ENCODE results near the gene PDXDC1. TPM values are rescaled to one million over a fixed set of nuclear protein-coding genes. Genes with fewer than 3 reads are reported as not detected.

PDXDC1 gene
- total RNA-seq, 1 experiment from 2014 or later, result 107 TPM

- no peak for TF ChIP-seq ARID4B (CRISPR knock-in tag; IDR thresholded peaks at IDR 0.05; ENCODE audit: borderline replicate concordance)
- no peak for TF ChIP-seq TP53 (CRISPR knock-in tag; IDR thresholded peaks at IDR 0.05)
- TF ChIP-seq JUN (CRISPR knock-in tag; IDR thresholded peaks at IDR 0.05), result no peak
- TF ChIP-seq NFYB (CRISPR knock-in tag; conservative IDR thresholded peaks at IDR 0.05; ENCODE audit: low read depth), result no peak
- TF ChIP-seq, protein P1, sequence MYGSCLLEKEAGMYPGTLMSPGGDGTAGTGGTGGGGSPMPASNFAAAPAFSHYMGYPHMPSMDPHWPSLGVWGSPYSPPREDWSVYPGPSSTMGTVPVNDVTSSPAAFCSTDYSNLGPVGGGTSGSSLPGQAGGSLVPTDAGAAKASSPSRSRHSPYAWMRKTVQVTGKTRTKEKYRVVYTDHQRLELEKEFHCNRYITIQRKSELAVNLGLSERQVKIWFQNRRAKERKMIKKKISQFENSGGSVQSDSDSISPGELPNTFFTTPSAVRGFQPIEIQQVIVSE (CRISPR knock-in tag; IDR thresholded peaks at IDR 0.05; ENCODE audit: borderline replicate concordance), result no peak
These were observed 19.1 kb upstream of the PDXDC1 start (continued) for GRCh38 chr16:14955546-14956231.

GRCh38 chr16:14957576-14958322 lies 17.1 kb upstream of the PDXDC1 start:
- Mint-ChIP-seq H3K4me1 (no peaks in the 10 kb centered on the region), H3K36me3 (no peaks in the 10 kb centered on the region), H3K4me3 (no peak overlapping the region), H3K9me3 (no peaks in the 10 kb centered on the region), H3K27ac (no peak overlapping the region), H3K27me3 (ENCODE audit: low read depth) (no peaks in the 10 kb centered on the region)
- DNase-seq (ENCODE audit: low spot score), result no peak
- no peak for TF ChIP-seq MYBL2 (CRISPR knock-in tag; IDR thresholded peaks at IDR 0.05)
- no peak for TF ChIP-seq NFYB (CRISPR knock-in tag; conservative IDR thresholded peaks at IDR 0.05; ENCODE audit: low read depth)
- no peak for TF ChIP-seq TP53 (CRISPR knock-in tag; IDR thresholded peaks at IDR 0.05)
- TF ChIP-seq ZNF121 (CRISPR knock-in tag; IDR thresholded peaks at IDR 0.05), result no peak
- TF ChIP-seq FOXP1 (CRISPR knock-in tag; IDR thresholded peaks at IDR 0.05; ENCODE audit: borderline replicate concordance), result no peak
- TF ChIP-seq ZNF138 (CRISPR knock-in tag; conservative IDR thresholded peaks at IDR 0.05), result no peak
- no peak for ATAC-seq
- ChIA-PET POLR2A (no interaction called here), CTCF (no interaction called here)

DNA sequence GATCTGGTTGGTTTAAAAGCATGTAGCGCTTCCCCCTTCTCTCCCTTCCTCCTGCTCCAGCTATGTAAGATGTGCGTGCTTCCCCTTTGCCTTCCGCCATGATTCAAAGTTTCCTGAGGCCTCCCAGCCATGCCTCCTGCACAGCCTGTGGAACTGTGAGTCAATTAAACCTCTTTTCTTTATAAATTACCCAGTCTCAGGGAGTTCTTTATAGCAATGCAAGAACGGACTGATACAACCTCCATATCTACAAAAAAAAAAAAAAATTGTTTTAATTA lies 16.6 kb upstream of the PDXDC1 start:
- ChIA-PET POLR2A (no interaction called here), CTCF (no interaction called here)
- H3K27me3 Mint-ChIP-seq (ENCODE audit: low read depth), result no peaks in the 10 kb centered on the region
- no peaks in the 10 kb centered on the region for H3K4me1 Mint-ChIP-seq
- no peaks in the 10 kb centered on the region for H3K9me3 Mint-ChIP-seq
- no peaks in the 10 kb centered on the region for H3K36me3 Mint-ChIP-seq
- H3K4me3 Mint-ChIP-seq, result no peak overlapping the region
- no peak overlapping the region for H3K27ac Mint-ChIP-seq
- DNase-seq (ENCODE audit: low spot score) (no peak), ATAC-seq (no peak)
- TF ChIP-seq E2F5 (CRISPR knock-in tag; IDR thresholded peaks at IDR 0.05) (no peak), PRDM15 (CRISPR knock-in tag; IDR thresholded peaks at IDR 0.05) (no peak), ZNF317 (CRISPR knock-in tag; IDR thresholded peaks at IDR 0.05; ENCODE audit: borderline replicate concordance, low read depth) (no peak), KAT7 (CRISPR knock-in tag; IDR thresholded peaks at IDR 0.05; ENCODE audit: borderline replicate concordance) (no peak), PRRX2 (CRISPR knock-in tag; IDR thresholded peaks at IDR 0.05) (no peak), NR1H2 (CRISPR knock-in tag; IDR thresholded peaks at IDR 0.05) (no peak), ESRRA (CRISPR knock-in tag; IDR thresholded peaks at IDR 0.05; ENCODE audit: borderline replicate concordance) (no peak), ZNF138 (CRISPR knock-in tag; conservative IDR thresholded peaks at IDR 0.05) (no peak), CREM (CRISPR knock-in tag; IDR thresholded peaks at IDR 0.05) (no peak), TP53 (CRISPR knock-in tag; IDR thresholded peaks at IDR 0.05) (no peak), TCF7 (CRISPR knock-in tag; IDR thresholded peaks at IDR 0.05; ENCODE audit: low read depth) (no peak), ZMAT4 (CRISPR knock-in tag; IDR thresholded peaks at IDR 0.05) (no peak), FOXK1 (CRISPR knock-in tag; IDR thresholded peaks at IDR 0.05) (no peak), FOXJ3 (CRISPR knock-in tag; IDR thresholded peaks at IDR 0.05; ENCODE audit: borderline replicate concordance) (no peak)
- TF ChIP-seq, protein P2, sequence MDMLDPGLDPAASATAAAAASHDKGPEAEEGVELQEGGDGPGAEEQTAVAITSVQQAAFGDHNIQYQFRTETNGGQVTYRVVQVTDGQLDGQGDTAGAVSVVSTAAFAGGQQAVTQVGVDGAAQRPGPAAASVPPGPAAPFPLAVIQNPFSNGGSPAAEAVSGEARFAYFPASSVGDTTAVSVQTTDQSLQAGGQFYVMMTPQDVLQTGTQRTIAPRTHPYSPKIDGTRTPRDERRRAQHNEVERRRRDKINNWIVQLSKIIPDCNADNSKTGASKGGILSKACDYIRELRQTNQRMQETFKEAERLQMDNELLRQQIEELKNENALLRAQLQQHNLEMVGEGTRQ (CRISPR knock-in tag; IDR thresholded peaks at IDR 0.05), result no peak
